Measurements from ENCODE around the gene TBCE. TPM values are rescaled to one million over a fixed set of nuclear protein-coding genes. Genes with fewer than 3 reads are reported as not detected.
A peak's percentile ranks its signal among the peaks of the same experiment; 100 is the strongest.

Gene TBCE
- total and polyA plus RNA-seq, 2 experiments from 2014 or later, result 21.5 to 43.9 TPM

GRCh38 chr1:235408503-235408960, 41.3 kb downstream of the TBCE start:
- TF ChIP-seq CTCF (IDR thresholded peaks at IDR 0.05; ENCODE audit: poor library complexity), result no peak
- TF ChIP-seq EZH2phosphoT487 (IDR thresholded peaks at IDR 0.05; ENCODE audit: low read depth, severe bottlenecking, unreplicated experiment), result no peak
- TF ChIP-seq EZH2 (IDR thresholded peaks at IDR 0.05; ENCODE audit: borderline replicate concordance), result no peak
- Histone ChIP-seq H3K9me2 (replicated peaks; ENCODE audit: insufficient read depth) (no peaks in the 10 kb centered on the region), H4K20me1 (ENCODE audit: insufficient read depth, poor library complexity, severe bottlenecking) (no peaks in the 10 kb centered on the region), H3K4me1 (ENCODE audit: insufficient read depth) (peaks cover 7% of the 10 kb centered on the region), H3K4me3 (no peak overlapping the region), H3K27me3 (no peaks in the 10 kb centered on the region), H2AFZ (no peak overlapping the region), H3K79me2 (peaks cover 32% of the 10 kb centered on the region), H3K27ac (peak overlapping the region; percentile 53), H3K36me3 (replicated peaks; ENCODE audit: insufficient read depth, low read depth) (no peaks in the 10 kb centered on the region), H3K9me3 (ENCODE audit: low read depth) (no peaks in the 10 kb centered on the region), H3K4me2 (peak overlapping the region; percentile 26)
- WGBS (ENCODE audit: low lambda C conversion rate, missing lambda C conversion rate), result 61% methylated on average over 3 of the region's 3 CpGs
- peak; percentile 42 for DNase-seq (ENCODE audit: low spot score)

- 70% methylated on average over 7 of the region's 7 CpGs for WGBS (ENCODE audit: low lambda C conversion rate, missing lambda C conversion rate)
- H3K27ac ChIP-seq, result peak overlapping the region; percentile 53
Observed at GRCh38 chr1:235409042-235409820, 42.0 kb downstream of the TBCE start.

GRCh38 chr1:235410467-235410866, 43.2 kb downstream of the TBCE start:
- no peak overlapping the region for H3K27ac ChIP-seq
- H3K4me1 ChIP-seq (ENCODE audit: insufficient read depth), result peaks cover 7% of the 10 kb centered on the region
- no peaks in the 10 kb centered on the region for H3K27me3 ChIP-seq
- no peak overlapping the region for H3K4me3 ChIP-seq
- TF ChIP-seq EZH2 (IDR thresholded peaks at IDR 0.05; ENCODE audit: borderline replicate concordance) (no peak), CTCF (IDR thresholded peaks at IDR 0.05; ENCODE audit: poor library complexity) (no peak), EZH2phosphoT487 (IDR thresholded peaks at IDR 0.05; ENCODE audit: low read depth, severe bottlenecking, unreplicated experiment) (no peak)
- H3K36me3 ChIP-seq (replicated peaks; ENCODE audit: insufficient read depth, low read depth), result no peaks in the 10 kb centered on the region
- 75% methylated on average over 5 of the region's 5 CpGs for WGBS (ENCODE audit: low lambda C conversion rate, missing lambda C conversion rate)
- no peak for DNase-seq (ENCODE audit: low spot score)
- no peaks in the 10 kb centered on the region for H3K9me2 ChIP-seq (replicated peaks; ENCODE audit: insufficient read depth)
- no peak overlapping the region for H3K4me2 ChIP-seq
- H3K79me2 ChIP-seq, result peaks cover 32% of the 10 kb centered on the region
- no peaks in the 10 kb centered on the region for H4K20me1 ChIP-seq (ENCODE audit: insufficient read depth, poor library complexity, severe bottlenecking)
- no peaks in the 10 kb centered on the region for H3K9me3 ChIP-seq (ENCODE audit: low read depth)
- H2AFZ ChIP-seq, result no peak overlapping the region

More at GRCh38 chr1:235409042-235409820, 42.0 kb downstream of the TBCE start:
- no peaks in the 10 kb centered on the region for H3K9me3 ChIP-seq (ENCODE audit: low read depth)
- H3K4me1 ChIP-seq (ENCODE audit: insufficient read depth), result peaks cover 7% of the 10 kb centered on the region
- H2AFZ ChIP-seq, result no peak overlapping the region
- no peaks in the 10 kb centered on the region for H3K27me3 ChIP-seq
- no peaks in the 10 kb centered on the region for H4K20me1 ChIP-seq (ENCODE audit: insufficient read depth, poor library complexity, severe bottlenecking)
- H3K36me3 ChIP-seq (replicated peaks; ENCODE audit: insufficient read depth, low read depth), result no peaks in the 10 kb centered on the region
- peaks cover 32% of the 10 kb centered on the region for H3K79me2 ChIP-seq
- DNase-seq (ENCODE audit: low spot score), result no peak
- H3K4me3 ChIP-seq, result no peak overlapping the region
- H3K4me2 ChIP-seq, result peak overlapping the region; percentile 26
- H3K9me2 ChIP-seq (replicated peaks; ENCODE audit: insufficient read depth), result no peaks in the 10 kb centered on the region
- TF ChIP-seq EZH2phosphoT487 (IDR thresholded peaks at IDR 0.05; ENCODE audit: low read depth, severe bottlenecking, unreplicated experiment) (no peak), CTCF (IDR thresholded peaks at IDR 0.05; ENCODE audit: poor library complexity) (no peak), EZH2 (IDR thresholded peaks at IDR 0.05; ENCODE audit: borderline replicate concordance) (no peak)

Measured in hepatocyte (in vitro differentiated cells).